Measurements from ENCODE around the gene TMTC1. TPM values are rescaled to one million over a fixed set of nuclear protein-coding genes. Genes with fewer than 3 reads are reported as not detected.

Gene TMTC1
- total RNA-seq, 1 donor from 2014 or later = 35.3 TPM

GRCh38 chr12:29734734-29735133 lies 49.0 kb downstream of the TMTC1 start:
- H3K4me1 Mint-ChIP-seq (ENCODE audit: unreplicated experiment) = peaks cover 50% of the 10 kb centered on the region
- peaks cover 10% of the 10 kb centered on the region for H3K36me3 Mint-ChIP-seq (ENCODE audit: unreplicated experiment)
- TF ChIP-seq, protein P1, sequence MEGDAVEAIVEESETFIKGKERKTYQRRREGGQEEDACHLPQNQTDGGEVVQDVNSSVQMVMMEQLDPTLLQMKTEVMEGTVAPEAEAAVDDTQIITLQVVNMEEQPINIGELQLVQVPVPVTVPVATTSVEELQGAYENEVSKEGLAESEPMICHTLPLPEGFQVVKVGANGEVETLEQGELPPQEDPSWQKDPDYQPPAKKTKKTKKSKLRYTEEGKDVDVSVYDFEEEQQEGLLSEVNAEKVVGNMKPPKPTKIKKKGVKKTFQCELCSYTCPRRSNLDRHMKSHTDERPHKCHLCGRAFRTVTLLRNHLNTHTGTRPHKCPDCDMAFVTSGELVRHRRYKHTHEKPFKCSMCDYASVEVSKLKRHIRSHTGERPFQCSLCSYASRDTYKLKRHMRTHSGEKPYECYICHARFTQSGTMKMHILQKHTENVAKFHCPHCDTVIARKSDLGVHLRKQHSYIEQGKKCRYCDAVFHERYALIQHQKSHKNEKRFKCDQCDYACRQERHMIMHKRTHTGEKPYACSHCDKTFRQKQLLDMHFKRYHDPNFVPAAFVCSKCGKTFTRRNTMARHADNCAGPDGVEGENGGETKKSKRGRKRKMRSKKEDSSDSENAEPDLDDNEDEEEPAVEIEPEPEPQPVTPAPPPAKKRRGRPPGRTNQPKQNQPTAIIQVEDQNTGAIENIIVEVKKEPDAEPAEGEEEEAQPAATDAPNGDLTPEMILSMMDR (IDR thresholded peaks at IDR 0.05) = no peak
- H3K9me3 Mint-ChIP-seq (ENCODE audit: unreplicated experiment) = no peaks in the 10 kb centered on the region
- H3K27ac Mint-ChIP-seq (ENCODE audit: unreplicated experiment) = no peak overlapping the region
- no peak overlapping the region for H3K4me3 Mint-ChIP-seq (ENCODE audit: unreplicated experiment)
- H3K27me3 Mint-ChIP-seq (ENCODE audit: unreplicated experiment) = no peaks in the 10 kb centered on the region
- no peak for DNase-seq (ENCODE audit: extremely low spot score, unreplicated experiment)

- Mint-ChIP-seq H3K9me3 (ENCODE audit: unreplicated experiment) (no peaks in the 10 kb centered on the region), H3K4me3 (ENCODE audit: unreplicated experiment) (no peak overlapping the region), H3K36me3 (ENCODE audit: unreplicated experiment) (peaks cover 10% of the 10 kb centered on the region), H3K27ac (ENCODE audit: unreplicated experiment) (no peak overlapping the region), H3K4me1 (ENCODE audit: unreplicated experiment) (peaks cover 46% of the 10 kb centered on the region), H3K27me3 (ENCODE audit: unreplicated experiment) (no peaks in the 10 kb centered on the region)
- no peak for DNase-seq (ENCODE audit: extremely low spot score, unreplicated experiment)
- TF ChIP-seq, protein P1 (IDR thresholded peaks at IDR 0.05) = no peak
Observed at GRCh38 chr12:29734305-29734704, 49.4 kb downstream of the TMTC1 start.

DNA sequence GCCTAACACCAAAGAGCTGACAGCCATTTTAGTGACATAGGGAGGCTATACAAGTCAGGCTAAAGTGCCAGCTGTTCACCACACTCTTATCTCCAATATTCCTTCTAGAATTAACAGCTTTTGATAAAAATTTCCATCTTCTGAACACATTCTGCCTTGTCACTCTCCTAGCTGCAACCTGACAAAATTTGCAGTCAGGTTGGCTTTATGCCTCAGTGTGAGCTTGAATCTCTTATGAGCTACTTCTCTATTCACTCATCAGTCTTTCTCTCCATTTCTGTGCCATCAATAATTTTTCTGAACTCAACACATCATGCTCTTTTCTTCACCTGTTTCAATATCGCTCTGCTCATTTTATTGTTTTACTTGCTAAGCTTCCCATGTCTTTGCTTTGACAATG lies 50.2 kb downstream of the TMTC1 start:
- no peak overlapping the region for H3K27ac Mint-ChIP-seq (ENCODE audit: unreplicated experiment)
- H3K9me3 Mint-ChIP-seq (ENCODE audit: unreplicated experiment) = no peaks in the 10 kb centered on the region
- peaks cover 14% of the 10 kb centered on the region for H3K36me3 Mint-ChIP-seq (ENCODE audit: unreplicated experiment)
- H3K4me1 Mint-ChIP-seq (ENCODE audit: unreplicated experiment) = peaks cover 39% of the 10 kb centered on the region
- DNase-seq (ENCODE audit: extremely low spot score, unreplicated experiment) = no peak
- TF ChIP-seq, protein P1 (IDR thresholded peaks at IDR 0.05) = no peak
- no peak overlapping the region for H3K4me3 Mint-ChIP-seq (ENCODE audit: unreplicated experiment)
- no peaks in the 10 kb centered on the region for H3K27me3 Mint-ChIP-seq (ENCODE audit: unreplicated experiment)

GRCh38 chr12:29733060-29733459 lies 50.7 kb downstream of the TMTC1 start:
- H3K36me3 Mint-ChIP-seq (ENCODE audit: unreplicated experiment) = peaks cover 14% of the 10 kb centered on the region
- H3K9me3 Mint-ChIP-seq (ENCODE audit: unreplicated experiment) = no peaks in the 10 kb centered on the region
- H3K27ac Mint-ChIP-seq (ENCODE audit: unreplicated experiment) = no peak overlapping the region
- no peak overlapping the region for H3K4me3 Mint-ChIP-seq (ENCODE audit: unreplicated experiment)
- peaks cover 35% of the 10 kb centered on the region for H3K4me1 Mint-ChIP-seq (ENCODE audit: unreplicated experiment)
- TF ChIP-seq, protein P1 (IDR thresholded peaks at IDR 0.05) = no peak
- DNase-seq (ENCODE audit: extremely low spot score, unreplicated experiment) = no peak
- no peaks in the 10 kb centered on the region for H3K27me3 Mint-ChIP-seq (ENCODE audit: unreplicated experiment)

GRCh38 chr12:29732593-29732992 lies 51.1 kb downstream of the TMTC1 start:
- DNase-seq (ENCODE audit: extremely low spot score, unreplicated experiment) = no peak
- Mint-ChIP-seq H3K9me3 (ENCODE audit: unreplicated experiment) (no peaks in the 10 kb centered on the region), H3K27ac (ENCODE audit: unreplicated experiment) (no peak overlapping the region), H3K36me3 (ENCODE audit: unreplicated experiment) (peaks cover 14% of the 10 kb centered on the region), H3K4me1 (ENCODE audit: unreplicated experiment) (peaks cover 38% of the 10 kb centered on the region), H3K4me3 (ENCODE audit: unreplicated experiment) (no peak overlapping the region), H3K27me3 (ENCODE audit: unreplicated experiment) (no peaks in the 10 kb centered on the region)
- TF ChIP-seq, protein P1 (IDR thresholded peaks at IDR 0.05) = no peak

Data from osteocyte (in vitro differentiated cells).